K562 (cell line): ENCODE results near the gene SP100. TPM values are rescaled to one million over a fixed set of nuclear protein-coding genes. Genes with fewer than 3 reads are reported as not detected.

Experiments used
- ATAC-seq: fragments of 200-7000 bp; cut with Tn5 transposase; 3 replicates; pipeline ENCODE4 v1.9.1; 2020; ENCODE audit warnings: moderate library complexity
- BruUV-seq: library from RNA; stranded (reverse); fragments of 400-500 nt; replicated peaks from 2 replicates; lab custom pipeline; 2021; lab: Mats Ljungman, UMichigan
- CTCF ChIA-PET: fragments of 300-600 bp; formaldehyde crosslinking; extraction: SDS; loops from one replicate; lab custom pipeline; 2021; ENCODE audit warnings: low intra/inter-chr PET ratio; lab: Yijun Ruan, JAX
- POLR2A ChIA-PET: fragments of 300-600, 350-650 bp; sonication (Branson Sonifier 250); formaldehyde crosslinking; extraction: SDS; loops from one replicate; lab custom pipeline; 2021; ENCODE audit warnings: antibody characterized with exemption, inconsistent platforms; lab: Yijun Ruan, JAX
- DNase-seq, 4 experiments: peaks; one replicate each; pipeline versions ENCODE4 v3.0.0 to v3.0.0-alpha.2; 2011 to 2018; ENCODE audit warnings: low spot score in 3 of 4, mixed read lengths in 3 of 4; ENCODE audit errors: extremely low read depth in 1 of 4
- FAIRE-seq: peaks from 2 replicates; lab custom pipeline; 2011; peaks lifted over from hg19 to GRCh38; lab: Jason Lieb, UNC
- H2AFZ ChIP-seq: 2 replicates; pipeline ENCODE4 v1.6.0; 2011; ENCODE audit warnings: low read depth, low read length, control low read depth, inconsistent platforms
- H3K27ac ChIP-seq: fragments of 200-600 bp; 3 replicates; pipeline ENCODE4 v1.8.0; 2011; ENCODE audit warnings: low read depth, mild to moderate bottlenecking, control low read depth, inconsistent platforms, low read length, moderate library complexity, mixed read lengths; ENCODE audit errors: extremely low read depth
- H3K27me3 ChIP-seq, 2 experiments: fragments of 300-600 bp in 1 of 2; 2 replicates in 1 of 2; 3 replicates in 1 of 2; pipeline versions ENCODE4 v1.6.0 to v1.8.0; 2011; ENCODE audit warnings: inconsistent platforms in 2 of 2, low read length in 2 of 2, mild to moderate bottlenecking in 1 of 2, mixed read lengths in 1 of 2, moderate library complexity in 1 of 2; ENCODE audit not compliant: control insufficient read depth in 2 of 2, insufficient read depth in 2 of 2
- H3K36me3 ChIP-seq: fragments of 300-600 bp; 3 replicates; pipeline ENCODE4 v1.8.0; 2011; ENCODE audit warnings: mild to moderate bottlenecking, low read length, inconsistent platforms; ENCODE audit not compliant: control insufficient read depth, insufficient read depth
- H3K4me1 ChIP-seq, 2 experiments: fragments of 200-600 bp in 1 of 2; replicated peaks in 1 of 2; 2 replicates in 1 of 2; 3 replicates in 1 of 2; pipeline versions ENCODE4 v1.5.1 to v1.8.0; 2011; ENCODE audit warnings: inconsistent platforms in 2 of 2, low read length in 2 of 2, mild to moderate bottlenecking in 1 of 2, mixed read lengths in 1 of 2, moderate library complexity in 1 of 2; ENCODE audit not compliant: control insufficient read depth in 2 of 2, insufficient read depth in 2 of 2
- H3K4me2 ChIP-seq: 2 replicates; pipeline ENCODE4 v1.6.1; 2011; ENCODE audit warnings: low read length, control low read depth, inconsistent platforms, mixed read lengths; ENCODE audit not compliant: insufficient read depth
- H3K4me3 ChIP-seq: fragments of 200-600 bp; sonication (generic), shearing (Covaris generic); 2 replicates; pipeline ENCODE4 v1.5.1; 2016; ENCODE audit warnings: control low read depth, inconsistent platforms
- H3K79me2 ChIP-seq: fragments of 200-600 bp; 3 replicates; pipeline ENCODE4 v1.8.0; 2011; ENCODE audit warnings: low read length, inconsistent platforms; ENCODE audit not compliant: control insufficient read depth, insufficient read depth
- H3K9ac ChIP-seq, 2 experiments: 2 replicates each; pipeline versions ENCODE4 v1.6.0 to v1.6.1; 2011; ENCODE audit warnings: low read depth in 2 of 2, low read length in 2 of 2, control low read depth in 1 of 2, inconsistent platforms in 1 of 2, mild to moderate bottlenecking in 1 of 2, mixed read lengths in 1 of 2; ENCODE audit not compliant: insufficient read depth in 1 of 2
- H3K9me1 ChIP-seq: one replicate; pipeline ENCODE4 v1.6.0; 2011; ENCODE audit warnings: inconsistent platforms, mild to moderate bottlenecking, low read length, moderate library complexity; ENCODE audit not compliant: control insufficient read depth, insufficient read depth
- H3K9me3 ChIP-seq: replicated peaks from 2 replicates; pipeline ENCODE4 v1.5.1; 2011; ENCODE audit warnings: low read depth, low read length, inconsistent platforms; ENCODE audit not compliant: control insufficient read depth, insufficient read depth
- H4K20me1 ChIP-seq: replicated peaks from 2 replicates; pipeline ENCODE4 v1.6.1; 2011; ENCODE audit warnings: low read length, inconsistent platforms, mixed read lengths; ENCODE audit not compliant: control insufficient read depth, insufficient read depth
- FOS ChIP-seq: IDR thresholded peaks from 3 replicates; pipeline ENCODE4 v1.6.1; 2011; ENCODE audit not compliant: insufficient read length; ENCODE audit errors: extremely low read depth
- SNIP1 ChIP-seq: fragments of 450-650 bp; IDR thresholded peaks from 2 replicates; pipeline ENCODE4 v1.7.1; 2017; ENCODE audit warnings: low read depth, mild to moderate bottlenecking
- WHSC1 ChIP-seq: IDR thresholded peaks from one replicate; pipeline ENCODE4 v1.6.1; 2012; ENCODE audit warnings: low read length, control low read depth, inconsistent platforms
- ZC3H4 ChIP-seq: sonication (generic); formaldehyde crosslinking; IDR thresholded peaks from 2 replicates; pipeline ENCODE4 v1.9.0; 2021; ENCODE audit warnings: missing genetic modification reagents, borderline replicate concordance
- ZEB2 ChIP-seq: fragments of 450-650 bp; IDR thresholded peaks from 2 replicates; pipeline ENCODE4 v1.6.1; 2016
- ZNF41 ChIP-seq: fragments of 250-450 bp; sonication (Bioruptor Pico); conservative IDR thresholded peaks from 2 replicates; pipeline ENCODE4 v1.4.0; 2020; ENCODE audit warnings: mild to moderate bottlenecking
- WGBS: fragments of 100-300 bp; shearing (Covaris generic); methylation state at CpG from one replicate; pipeline ENCODE4 v1.1.6; 2016; ENCODE audit warnings: low coverage, mixed read lengths; ENCODE audit not compliant: insufficient coverage; ENCODE audit errors: missing lambda C conversion rate; 5-methylcytosine and 5-hydroxymethylcytosine counted together
- in situ Hi-C: fragments of 300-500 bp; cut with MboI; formaldehyde crosslinking; loops from 4 replicates; pipeline ENCODE4 v1.15.0; 2018; ENCODE audit warnings: inconsistent platforms, mixed read lengths
- intact Hi-C: fragments of 100-400 bp; cut with micrococcal nuclease; formaldehyde crosslinking; loops from 2 replicates; pipeline ENCODE4 v1.14.2; 2022
- polyA plus RNA-seq, 8 experiments: library from polyadenylated mRNA; depleted of rRNA in 4 of 8; stranded (reverse) in 5 of 8; unstranded in 3 of 8; fragments of >200 nt; fragmentation: Nextera tagmentation in 2 of 8; fragmentation: Illumina TruSeq in 1 of 8; extraction: Ambion mirVana in 2 of 8; extraction: Trizol in 1 of 8; gene quantifications; 2 replicates each; pipeline versions ENCODE4 v1.2.1 to v1.2.3, GENCODE V29; 2011 to 2014; ENCODE audit warnings: inconsistent platforms in 1 of 8, missing spikeins in 1 of 8
- total RNA-seq, 7 experiments: library from RNA; depleted of rRNA in 6 of 7; stranded (reverse); fragments of >200 nt in 6 of 7; fragmentation: Illumina TruSeq in 2 of 7; extraction: Trizol in 2 of 7; gene quantifications; 2 replicates each; pipeline versions ENCODE4 v1.2.1 to v1.2.3, GENCODE V29; 2011 to 2021; ENCODE audit warnings: low replicate concordance in 1 of 7
- TF ChIP-seq, protein P1 (sequence below): fragments of 450-650 bp; IDR thresholded peaks from 2 replicates; pipeline ENCODE4 v1.6.1; 2016; ENCODE audit warnings: mild to moderate bottlenecking, moderate library complexity

The SP100 gene
- total and polyA plus RNA-seq, 9 of the 15 experiments (the other 6 are each of a cell fraction or from before 2014, with no cell fraction given) = 19.2 to 39.2 (median 34.6) TPM

DNA sequence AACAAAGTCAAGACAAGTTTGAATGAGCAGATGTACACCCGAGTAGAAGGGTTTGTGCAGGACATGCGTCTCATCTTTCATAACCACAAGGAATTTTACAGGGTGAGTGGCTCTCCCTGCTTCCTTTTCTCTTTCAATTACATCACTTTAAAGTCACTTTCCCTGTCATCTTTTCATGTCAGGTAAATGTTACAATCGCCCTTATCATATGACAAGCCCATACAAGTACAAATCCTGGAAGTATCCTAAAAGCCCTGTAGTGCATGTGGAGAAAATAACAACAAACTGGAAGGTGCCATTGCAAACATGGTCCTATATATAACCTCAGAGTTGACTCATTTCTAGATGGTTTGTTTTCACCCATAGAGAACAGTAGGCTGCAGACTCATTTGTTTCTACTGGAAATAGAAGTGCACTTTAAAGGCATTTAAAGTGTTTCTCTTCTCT is 126.0 kb downstream of the SP100 start:
- H3K4me3 ChIP-seq = no peak overlapping the region
- in situ Hi-C loops = no loop called here
- FAIRE-seq (no peak), ATAC-seq (no peak), DNase-seq (no peak)
- H3K79me2 ChIP-seq = no peaks in the 10 kb centered on the region
- H3K27ac ChIP-seq = no peak overlapping the region
- no peaks in the 10 kb centered on the region for H4K20me1 ChIP-seq
- no peak overlapping the region for H3K4me2 ChIP-seq
- 0% methylated on average over 3 of the region's 3 CpGs for WGBS
- BruUV-seq = no TSS peak
- intact Hi-C loops = no loop called here
- CTCF ChIA-PET = no interaction called here
- no peaks in the 10 kb centered on the region for H3K9me1 ChIP-seq
- TF ChIP-seq ZEB2 (no peak), ZNF41 (CRISPR knock-in tag) (no peak), WHSC1 (no peak), SNIP1 (no peak), FOS (no peak), ZC3H4 (CRISPR knock-in tag) (no peak)
- TF ChIP-seq, protein P1, sequence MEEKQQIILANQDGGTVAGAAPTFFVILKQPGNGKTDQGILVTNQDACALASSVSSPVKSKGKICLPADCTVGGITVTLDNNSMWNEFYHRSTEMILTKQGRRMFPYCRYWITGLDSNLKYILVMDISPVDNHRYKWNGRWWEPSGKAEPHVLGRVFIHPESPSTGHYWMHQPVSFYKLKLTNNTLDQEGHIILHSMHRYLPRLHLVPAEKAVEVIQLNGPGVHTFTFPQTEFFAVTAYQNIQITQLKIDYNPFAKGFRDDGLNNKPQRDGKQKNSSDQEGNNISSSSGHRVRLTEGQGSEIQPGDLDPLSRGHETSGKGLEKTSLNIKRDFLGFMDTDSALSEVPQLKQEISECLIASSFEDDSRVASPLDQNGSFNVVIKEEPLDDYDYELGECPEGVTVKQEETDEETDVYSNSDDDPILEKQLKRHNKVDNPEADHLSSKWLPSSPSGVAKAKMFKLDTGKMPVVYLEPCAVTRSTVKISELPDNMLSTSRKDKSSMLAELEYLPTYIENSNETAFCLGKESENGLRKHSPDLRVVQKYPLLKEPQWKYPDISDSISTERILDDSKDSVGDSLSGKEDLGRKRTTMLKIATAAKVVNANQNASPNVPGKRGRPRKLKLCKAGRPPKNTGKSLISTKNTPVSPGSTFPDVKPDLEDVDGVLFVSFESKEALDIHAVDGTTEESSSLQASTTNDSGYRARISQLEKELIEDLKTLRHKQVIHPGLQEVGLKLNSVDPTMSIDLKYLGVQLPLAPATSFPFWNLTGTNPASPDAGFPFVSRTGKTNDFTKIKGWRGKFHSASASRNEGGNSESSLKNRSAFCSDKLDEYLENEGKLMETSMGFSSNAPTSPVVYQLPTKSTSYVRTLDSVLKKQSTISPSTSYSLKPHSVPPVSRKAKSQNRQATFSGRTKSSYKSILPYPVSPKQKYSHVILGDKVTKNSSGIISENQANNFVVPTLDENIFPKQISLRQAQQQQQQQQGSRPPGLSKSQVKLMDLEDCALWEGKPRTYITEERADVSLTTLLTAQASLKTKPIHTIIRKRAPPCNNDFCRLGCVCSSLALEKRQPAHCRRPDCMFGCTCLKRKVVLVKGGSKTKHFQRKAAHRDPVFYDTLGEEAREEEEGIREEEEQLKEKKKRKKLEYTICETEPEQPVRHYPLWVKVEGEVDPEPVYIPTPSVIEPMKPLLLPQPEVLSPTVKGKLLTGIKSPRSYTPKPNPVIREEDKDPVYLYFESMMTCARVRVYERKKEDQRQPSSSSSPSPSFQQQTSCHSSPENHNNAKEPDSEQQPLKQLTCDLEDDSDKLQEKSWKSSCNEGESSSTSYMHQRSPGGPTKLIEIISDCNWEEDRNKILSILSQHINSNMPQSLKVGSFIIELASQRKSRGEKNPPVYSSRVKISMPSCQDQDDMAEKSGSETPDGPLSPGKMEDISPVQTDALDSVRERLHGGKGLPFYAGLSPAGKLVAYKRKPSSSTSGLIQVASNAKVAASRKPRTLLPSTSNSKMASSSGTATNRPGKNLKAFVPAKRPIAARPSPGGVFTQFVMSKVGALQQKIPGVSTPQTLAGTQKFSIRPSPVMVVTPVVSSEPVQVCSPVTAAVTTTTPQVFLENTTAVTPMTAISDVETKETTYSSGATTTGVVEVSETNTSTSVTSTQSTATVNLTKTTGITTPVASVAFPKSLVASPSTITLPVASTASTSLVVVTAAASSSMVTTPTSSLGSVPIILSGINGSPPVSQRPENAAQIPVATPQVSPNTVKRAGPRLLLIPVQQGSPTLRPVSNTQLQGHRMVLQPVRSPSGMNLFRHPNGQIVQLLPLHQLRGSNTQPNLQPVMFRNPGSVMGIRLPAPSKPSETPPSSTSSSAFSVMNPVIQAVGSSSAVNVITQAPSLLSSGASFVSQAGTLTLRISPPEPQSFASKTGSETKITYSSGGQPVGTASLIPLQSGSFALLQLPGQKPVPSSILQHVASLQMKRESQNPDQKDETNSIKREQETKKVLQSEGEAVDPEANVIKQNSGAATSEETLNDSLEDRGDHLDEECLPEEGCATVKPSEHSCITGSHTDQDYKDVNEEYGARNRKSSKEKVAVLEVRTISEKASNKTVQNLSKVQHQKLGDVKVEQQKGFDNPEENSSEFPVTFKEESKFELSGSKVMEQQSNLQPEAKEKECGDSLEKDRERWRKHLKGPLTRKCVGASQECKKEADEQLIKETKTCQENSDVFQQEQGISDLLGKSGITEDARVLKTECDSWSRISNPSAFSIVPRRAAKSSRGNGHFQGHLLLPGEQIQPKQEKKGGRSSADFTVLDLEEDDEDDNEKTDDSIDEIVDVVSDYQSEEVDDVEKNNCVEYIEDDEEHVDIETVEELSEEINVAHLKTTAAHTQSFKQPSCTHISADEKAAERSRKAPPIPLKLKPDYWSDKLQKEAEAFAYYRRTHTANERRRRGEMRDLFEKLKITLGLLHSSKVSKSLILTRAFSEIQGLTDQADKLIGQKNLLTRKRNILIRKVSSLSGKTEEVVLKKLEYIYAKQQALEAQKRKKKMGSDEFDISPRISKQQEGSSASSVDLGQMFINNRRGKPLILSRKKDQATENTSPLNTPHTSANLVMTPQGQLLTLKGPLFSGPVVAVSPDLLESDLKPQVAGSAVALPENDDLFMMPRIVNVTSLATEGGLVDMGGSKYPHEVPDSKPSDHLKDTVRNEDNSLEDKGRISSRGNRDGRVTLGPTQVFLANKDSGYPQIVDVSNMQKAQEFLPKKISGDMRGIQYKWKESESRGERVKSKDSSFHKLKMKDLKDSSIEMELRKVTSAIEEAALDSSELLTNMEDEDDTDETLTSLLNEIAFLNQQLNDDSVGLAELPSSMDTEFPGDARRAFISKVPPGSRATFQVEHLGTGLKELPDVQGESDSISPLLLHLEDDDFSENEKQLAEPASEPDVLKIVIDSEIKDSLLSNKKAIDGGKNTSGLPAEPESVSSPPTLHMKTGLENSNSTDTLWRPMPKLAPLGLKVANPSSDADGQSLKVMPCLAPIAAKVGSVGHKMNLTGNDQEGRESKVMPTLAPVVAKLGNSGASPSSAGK = no peak
- H3K27me3 ChIP-seq = peaks cover 0 to 6% of the 10 kb centered on the region in 2 experiments; a peak in 1 of 5 replicates
- POLR2A ChIA-PET = no interaction called here
- no peaks in the 10 kb centered on the region for H3K4me1 ChIP-seq
- H3K36me3 ChIP-seq = no peaks in the 10 kb centered on the region
- no peaks in the 10 kb centered on the region for H3K9me3 ChIP-seq
- no peak overlapping the region for H3K9ac ChIP-seq
- H2AFZ ChIP-seq = no peak overlapping the region
